Measurements from ENCODE around the gene CELA2A.
"Not testable (repeated sequence)": the region's sequence is repeated elsewhere in the genome, so short reads cannot be mapped to it uniquely, and the experiment has no call there.

CELA2A gene

DNA sequence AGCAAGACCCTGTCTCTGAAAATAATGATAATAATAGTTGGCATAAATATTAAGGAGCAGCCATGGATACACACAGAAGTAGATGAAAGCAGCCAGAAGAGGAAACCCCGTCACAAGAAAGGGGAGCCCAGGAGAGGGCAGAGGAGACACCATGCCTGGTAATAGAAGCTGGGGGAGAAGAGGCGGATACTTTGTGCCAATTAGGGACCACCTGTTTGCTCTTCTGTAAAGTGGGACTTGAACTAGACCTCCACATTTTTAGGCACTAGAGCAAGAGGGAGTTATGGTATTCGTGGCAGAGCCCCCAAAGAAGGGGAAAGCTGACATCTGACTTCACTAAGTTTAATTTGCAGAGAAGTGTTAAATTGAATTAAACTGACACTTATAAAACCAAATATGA lies 31.8 kb downstream of the CELA2A start:
- no peaks in the 10 kb centered on the region for H3K4me1 ChIP-seq
- no peaks in the 10 kb centered on the region for H3K9me3 ChIP-seq
- TF ChIP-seq, protein P1, sequence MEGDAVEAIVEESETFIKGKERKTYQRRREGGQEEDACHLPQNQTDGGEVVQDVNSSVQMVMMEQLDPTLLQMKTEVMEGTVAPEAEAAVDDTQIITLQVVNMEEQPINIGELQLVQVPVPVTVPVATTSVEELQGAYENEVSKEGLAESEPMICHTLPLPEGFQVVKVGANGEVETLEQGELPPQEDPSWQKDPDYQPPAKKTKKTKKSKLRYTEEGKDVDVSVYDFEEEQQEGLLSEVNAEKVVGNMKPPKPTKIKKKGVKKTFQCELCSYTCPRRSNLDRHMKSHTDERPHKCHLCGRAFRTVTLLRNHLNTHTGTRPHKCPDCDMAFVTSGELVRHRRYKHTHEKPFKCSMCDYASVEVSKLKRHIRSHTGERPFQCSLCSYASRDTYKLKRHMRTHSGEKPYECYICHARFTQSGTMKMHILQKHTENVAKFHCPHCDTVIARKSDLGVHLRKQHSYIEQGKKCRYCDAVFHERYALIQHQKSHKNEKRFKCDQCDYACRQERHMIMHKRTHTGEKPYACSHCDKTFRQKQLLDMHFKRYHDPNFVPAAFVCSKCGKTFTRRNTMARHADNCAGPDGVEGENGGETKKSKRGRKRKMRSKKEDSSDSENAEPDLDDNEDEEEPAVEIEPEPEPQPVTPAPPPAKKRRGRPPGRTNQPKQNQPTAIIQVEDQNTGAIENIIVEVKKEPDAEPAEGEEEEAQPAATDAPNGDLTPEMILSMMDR (IDR thresholded peaks at IDR 0.05; ENCODE audit: low read depth, low read length) = no peak
- H3K4me3 ChIP-seq (ENCODE audit: low read depth, low read length) = no peak overlapping the region
- no peaks in the 10 kb centered on the region for H3K36me3 ChIP-seq
- no peak for DNase-seq
- no peaks in the 10 kb centered on the region for H3K27me3 ChIP-seq

DNA sequence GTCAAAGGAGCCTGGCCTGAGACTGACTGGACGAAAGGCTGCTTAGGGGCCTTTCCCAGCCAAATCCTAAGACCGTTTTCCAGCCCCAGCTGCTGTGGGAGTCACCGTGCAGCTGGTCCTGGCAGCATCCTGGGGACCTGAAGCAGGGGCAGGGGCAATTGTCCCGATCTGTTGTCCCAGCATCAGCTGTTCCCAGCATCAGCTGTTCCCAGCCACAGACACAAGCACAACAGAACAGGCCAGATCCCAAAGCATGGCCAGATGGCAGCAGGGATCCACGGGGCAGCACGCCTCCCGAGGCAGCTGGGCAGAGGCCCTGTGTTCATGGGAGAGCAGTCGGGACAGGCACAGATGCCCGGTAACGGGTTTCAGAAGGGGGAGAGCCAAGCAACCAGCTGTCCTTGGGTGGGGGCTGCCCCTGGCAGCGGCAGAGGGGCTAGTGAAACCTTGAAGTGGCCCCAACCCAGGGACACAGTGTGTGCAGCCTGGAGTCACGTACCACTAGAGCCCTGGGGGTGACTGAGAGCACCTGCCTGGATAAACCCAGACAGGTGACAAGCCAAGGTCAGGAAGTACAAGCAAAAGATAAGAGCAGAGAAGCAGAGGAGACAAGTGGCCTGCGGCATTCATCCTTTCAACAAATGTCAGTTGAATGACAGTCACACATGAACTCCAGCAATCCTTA lies 32.7 kb downstream of the CELA2A start:
- DNase-seq = peak; percentile 62
- Histone ChIP-seq H3K27me3 (no peaks in the 10 kb centered on the region), H3K4me1 (no peaks in the 10 kb centered on the region), H3K4me3 (ENCODE audit: low read depth, low read length) (no peak overlapping the region), H3K9me3 (no peaks in the 10 kb centered on the region), H3K36me3 (no peaks in the 10 kb centered on the region)
- TF ChIP-seq, protein P1 (IDR thresholded peaks at IDR 0.05; ENCODE audit: low read depth, low read length) = no peak

DNA sequence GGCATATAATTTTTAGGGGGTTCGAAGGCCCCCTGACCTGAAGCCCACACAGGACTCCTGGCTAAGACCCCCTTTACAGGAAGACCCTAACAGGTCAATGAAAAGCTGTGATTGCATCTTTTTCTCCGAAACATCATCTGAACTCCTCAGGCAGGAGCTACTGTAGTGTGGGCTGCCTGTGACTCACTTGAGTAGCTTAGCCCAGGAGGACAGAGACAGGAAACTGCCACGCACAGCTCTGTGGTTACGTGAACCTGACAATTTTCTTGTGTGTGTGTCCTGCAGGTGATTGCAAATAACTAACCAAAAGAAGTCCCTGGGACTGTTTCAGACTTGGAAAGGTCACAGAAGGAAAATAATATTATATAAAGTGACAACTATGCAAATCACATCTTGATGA lies 34.5 kb downstream of the CELA2A start:
- not testable (repeated sequence) for H3K9me3 ChIP-seq; DNase-seq; H3K27me3 ChIP-seq; H3K36me3 ChIP-seq; H3K4me1 ChIP-seq; H3K4me3 ChIP-seq (ENCODE audit: low read depth, low read length)

DNA sequence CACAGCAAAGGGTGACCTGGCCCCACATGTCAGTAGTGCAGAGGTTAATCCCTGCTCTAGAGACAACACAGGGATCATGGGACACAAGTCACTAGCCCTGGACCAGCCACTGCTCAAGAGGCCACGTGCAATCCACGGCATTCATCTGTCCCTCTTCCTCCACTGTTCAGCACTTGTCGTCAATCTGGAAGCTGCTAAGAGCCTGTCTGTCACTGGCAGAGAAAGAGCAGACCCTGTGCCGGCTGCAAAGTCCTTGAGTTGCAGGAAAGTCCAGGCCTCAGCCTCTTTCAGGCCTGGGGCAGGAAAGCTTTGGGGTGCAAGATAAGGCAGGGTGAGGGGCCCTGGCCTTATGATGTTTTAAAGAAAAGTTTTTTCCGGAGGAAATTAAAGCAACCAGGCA lies 36.1 kb downstream of the CELA2A start:
- Histone ChIP-seq H3K27me3 (no peaks in the 10 kb centered on the region), H3K36me3 (no peaks in the 10 kb centered on the region), H3K4me3 (ENCODE audit: low read depth, low read length) (no peak overlapping the region), H3K9me3 (no peaks in the 10 kb centered on the region), H3K4me1 (no peaks in the 10 kb centered on the region)
- peak; percentile 31 for DNase-seq
- TF ChIP-seq, protein P1 (IDR thresholded peaks at IDR 0.05; ENCODE audit: low read depth, low read length) = no peak

DNA sequence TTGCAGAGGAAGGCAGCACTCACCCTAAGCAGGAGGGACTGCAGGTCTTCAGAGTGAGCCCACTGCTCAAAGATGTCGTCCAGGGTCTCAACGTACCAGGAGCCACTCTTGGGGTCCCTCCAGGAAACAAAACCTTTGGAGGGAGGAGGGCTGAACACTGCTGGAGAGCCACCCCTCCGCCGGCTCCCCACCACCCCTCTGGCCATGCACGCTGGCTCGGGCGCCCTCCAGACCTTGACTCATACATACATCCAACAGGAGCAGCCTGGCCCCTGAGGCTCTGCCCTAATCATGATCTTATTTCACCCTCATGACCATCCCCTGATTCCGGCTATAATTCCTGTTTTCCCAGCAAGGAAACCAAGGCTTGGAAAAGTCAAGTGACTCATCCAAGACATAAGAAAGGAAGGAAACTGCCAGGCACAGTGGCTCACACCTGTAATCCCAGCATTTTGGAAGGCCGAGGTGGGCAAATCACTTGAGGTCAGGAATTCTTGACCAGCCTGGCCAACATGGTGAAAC lies 37.4 kb downstream of the CELA2A start:
- Histone ChIP-seq H3K27me3 (no peaks in the 10 kb centered on the region), H3K4me3 (ENCODE audit: low read depth, low read length) (no peak overlapping the region), H3K4me1 (no peaks in the 10 kb centered on the region), H3K9me3 (no peaks in the 10 kb centered on the region), H3K36me3 (no peaks in the 10 kb centered on the region)
- TF ChIP-seq, protein P1 (IDR thresholded peaks at IDR 0.05; ENCODE audit: low read depth, low read length) = no peak
- DNase-seq = no peak

DNA sequence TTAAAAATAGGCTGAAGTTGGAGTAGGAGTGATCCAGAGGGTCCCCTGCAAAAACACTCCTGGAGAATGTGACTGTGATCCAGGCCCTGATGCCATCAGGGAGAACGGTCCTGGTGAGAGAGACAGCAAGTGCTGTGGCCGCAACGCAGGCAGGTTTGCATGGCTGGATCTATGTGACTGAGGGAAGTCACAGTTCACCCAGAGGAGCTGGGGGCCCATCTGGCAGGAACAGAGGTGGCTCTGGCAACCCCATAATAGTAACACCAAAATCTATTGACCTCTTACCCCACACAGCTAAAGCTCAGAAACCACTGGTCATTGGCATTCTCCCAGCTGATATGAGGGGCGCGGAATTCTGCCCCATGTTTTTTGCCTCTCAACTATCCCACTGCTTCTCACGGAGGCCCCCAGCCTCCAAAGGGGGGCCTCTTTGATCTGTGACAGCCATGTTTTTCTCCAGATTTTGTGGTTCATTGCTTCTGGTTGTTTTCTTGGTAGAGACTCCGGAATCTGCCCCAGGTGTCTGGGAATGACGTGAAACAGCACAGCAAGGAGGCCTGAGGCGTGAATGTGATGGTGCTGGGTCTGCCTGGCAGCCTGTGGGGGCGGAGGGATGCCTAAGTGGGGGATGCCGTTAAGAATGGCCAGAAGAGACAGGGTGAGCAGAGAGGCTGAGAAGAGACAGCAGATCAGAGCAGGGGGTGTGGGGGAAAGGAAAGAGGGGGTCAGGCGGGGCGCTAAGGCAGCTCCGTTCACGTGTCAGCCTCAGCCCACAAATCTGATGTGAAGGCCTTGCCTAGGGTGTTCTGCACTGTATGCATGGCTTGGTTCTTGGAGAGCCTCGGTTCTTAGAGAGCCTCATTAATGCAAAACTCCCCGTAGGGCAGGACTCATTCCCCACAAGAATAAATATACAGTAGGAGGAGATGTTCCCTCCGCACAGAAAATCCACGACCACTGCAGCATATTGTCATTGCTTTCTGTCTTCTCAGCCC lies 43.9 kb downstream of the CELA2A start:
- no peak overlapping the region for H3K4me3 ChIP-seq (ENCODE audit: low read depth, low read length)
- no peaks in the 10 kb centered on the region for H3K4me1 ChIP-seq
- no peaks in the 10 kb centered on the region for H3K9me3 ChIP-seq
- TF ChIP-seq, protein P1 (IDR thresholded peaks at IDR 0.05; ENCODE audit: low read depth, low read length) = no peak
- DNase-seq = no peak
- H3K27me3 ChIP-seq = no peaks in the 10 kb centered on the region
- no peaks in the 10 kb centered on the region for H3K36me3 ChIP-seq

Data from BE2C (cell line).